ENCODE data around the gene MYO3B. TPM values are rescaled to one million over a fixed set of nuclear protein-coding genes. Genes with fewer than 3 reads are reported as not detected.

MYO3B gene
- polyA plus RNA-seq, 2 of the 4 experiments (the other 2 are of a cell fraction): 0.01 TPM; not detected in 1

DNA sequence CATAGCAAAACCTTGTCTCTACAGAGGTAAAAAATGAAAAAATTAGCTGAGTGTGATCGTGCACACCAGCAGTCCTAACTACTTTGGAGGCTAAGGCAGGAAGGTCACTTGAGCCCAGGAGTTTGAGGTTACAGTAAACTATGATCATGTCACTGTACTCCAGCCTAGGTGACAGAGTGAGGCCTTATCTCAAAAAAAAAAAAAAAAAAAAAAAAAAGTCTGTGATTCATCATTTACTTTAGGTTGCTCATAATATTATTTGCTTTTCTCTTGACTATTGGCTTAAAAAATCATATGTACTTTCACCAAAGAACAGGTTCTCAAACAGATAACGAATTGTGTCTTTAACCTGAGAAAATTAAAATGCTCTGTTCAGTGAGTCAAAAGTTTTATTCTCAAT lies 129.1 kb downstream of the MYO3B start:
- Histone ChIP-seq H3K4me1 (no peaks in the 10 kb centered on the region; the same call in 2 of the 3 replicates), H3K27ac (no peak overlapping the region), H3K4me3 (no peak overlapping the region), H3K9me3 (no peaks in the 10 kb centered on the region), H3K4me2 (no peak overlapping the region)
- no peak for DNase-seq (ENCODE audit: low read depth in 1 of 2, low spot score in 1 of 2)
- ChIA-PET POLR2A (no interaction called here), CTCF (no interaction called here)
- no peak for ATAC-seq
- WGBS (ENCODE audit: missing lambda C conversion rate): 7% methylated on average over 2 of the region's 2 CpGs
- TF ChIP-seq HEYL (CRISPR knock-in tag; IDR thresholded peaks at IDR 0.05) (no peak), EHMT2 (IDR thresholded peaks at IDR 0.05; ENCODE audit: low read depth) (no peak), JUN (IDR thresholded peaks at IDR 0.05) (no peak), ZFP36 (IDR thresholded peaks at IDR 0.05; ENCODE audit: borderline replicate concordance, partially characterized antibody) (no peak), KDM1A (IDR thresholded peaks at IDR 0.05; ENCODE audit: low read depth) (no peak), ZNF302 (CRISPR knock-in tag; IDR thresholded peaks at IDR 0.05) (no peak), NFE2L2 (conservative IDR thresholded peaks at IDR 0.05; ENCODE audit: low read length) (no peak), TP53 (CRISPR knock-in tag; IDR thresholded peaks at IDR 0.05) (no peak), MYC (IDR thresholded peaks at IDR 0.05; ENCODE audit: borderline replicate concordance, low read length) (no peak), SREBF2 (IDR thresholded peaks at IDR 0.05) (no peak), MAZ (IDR thresholded peaks at IDR 0.05; ENCODE audit: borderline replicate concordance, low read depth, low read length) (no peak), MAX (IDR thresholded peaks at IDR 0.05) (no peak), MAFK (IDR thresholded peaks at IDR 0.05; ENCODE audit: partially characterized antibody) (no peak), ZSCAN20 (CRISPR knock-in tag; IDR thresholded peaks at IDR 0.05) (no peak), ESRRA (IDR thresholded peaks at IDR 0.05; ENCODE audit: borderline replicate concordance, low read length) (no peak), CBX8 (IDR thresholded peaks at IDR 0.05) (no peak), RNF2 (IDR thresholded peaks at IDR 0.05; ENCODE audit: borderline replicate concordance, low read depth) (no peak)
- TF ChIP-seq, protein P1, sequence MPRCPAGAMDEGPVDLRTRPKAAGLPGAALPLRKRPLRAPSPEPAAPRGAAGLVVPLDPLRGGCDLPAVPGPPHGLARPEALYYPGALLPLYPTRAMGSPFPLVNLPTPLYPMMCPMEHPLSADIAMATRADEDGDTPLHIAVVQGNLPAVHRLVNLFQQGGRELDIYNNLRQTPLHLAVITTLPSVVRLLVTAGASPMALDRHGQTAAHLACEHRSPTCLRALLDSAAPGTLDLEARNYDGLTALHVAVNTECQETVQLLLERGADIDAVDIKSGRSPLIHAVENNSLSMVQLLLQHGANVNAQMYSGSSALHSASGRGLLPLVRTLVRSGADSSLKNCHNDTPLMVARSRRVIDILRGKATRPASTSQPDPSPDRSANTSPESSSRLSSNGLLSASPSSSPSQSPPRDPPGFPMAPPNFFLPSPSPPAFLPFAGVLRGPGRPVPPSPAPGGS (IDR thresholded peaks at IDR 0.05): no peak
- TF ChIP-seq, protein P2, sequence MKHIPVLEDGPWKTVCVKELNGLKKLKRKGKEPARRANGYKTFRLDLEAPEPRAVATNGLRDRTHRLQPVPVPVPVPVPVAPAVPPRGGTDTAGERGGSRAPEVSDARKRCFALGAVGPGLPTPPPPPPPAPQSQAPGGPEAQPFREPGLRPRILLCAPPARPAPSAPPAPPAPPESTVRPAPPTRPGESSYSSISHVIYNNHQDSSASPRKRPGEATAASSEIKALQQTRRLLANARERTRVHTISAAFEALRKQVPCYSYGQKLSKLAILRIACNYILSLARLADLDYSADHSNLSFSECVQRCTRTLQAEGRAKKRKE (CRISPR knock-in tag; IDR thresholded peaks at IDR 0.05; ENCODE audit: low read depth): no peak
- FAIRE-seq: no peak

DNA sequence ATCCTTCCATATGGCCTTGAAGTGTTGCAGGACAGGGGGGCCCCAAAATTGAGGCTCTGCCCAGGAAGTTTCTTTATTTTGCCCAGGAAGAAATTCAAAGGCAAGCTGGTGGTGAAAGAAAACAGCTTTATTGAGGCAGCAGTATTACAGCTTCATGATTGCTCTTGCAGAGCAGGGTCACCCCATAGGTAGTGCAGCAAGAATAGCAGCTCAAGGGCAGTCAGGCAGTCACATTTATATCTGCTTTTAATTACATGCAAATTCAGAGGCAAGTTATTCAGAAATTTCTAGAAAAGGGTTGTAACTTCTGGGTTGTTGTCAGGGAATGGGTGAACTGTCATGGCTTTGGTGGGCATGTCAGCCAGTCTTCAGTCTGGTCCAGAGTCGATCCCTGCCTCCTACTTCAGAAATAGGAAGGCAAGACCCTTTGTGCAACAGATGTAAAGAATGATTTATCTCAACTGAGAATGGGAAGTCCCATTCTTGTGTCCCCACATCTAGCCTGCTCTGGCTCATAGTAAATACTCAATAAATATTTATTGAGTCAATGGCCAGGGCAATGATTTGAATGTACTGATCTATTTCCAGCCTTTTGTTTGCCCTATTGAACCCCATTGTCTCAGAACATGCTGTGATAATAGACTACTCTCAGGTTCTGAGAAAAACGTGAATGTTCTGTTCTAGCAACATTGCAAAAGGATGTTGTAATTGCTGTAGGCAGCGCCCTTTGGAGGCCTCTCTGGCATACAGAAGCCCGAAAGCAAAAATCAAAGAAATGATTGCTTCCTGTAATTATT lies 129.8 kb downstream of the MYO3B start:
- WGBS (ENCODE audit: missing lambda C conversion rate): 29% methylated on average over 4 of the region's 4 CpGs
- no peak overlapping the region; a peak in 1 of 6 replicates for H3K27ac ChIP-seq
- no peak for FAIRE-seq
- no peak for ATAC-seq
- no peak for DNase-seq (ENCODE audit: low read depth in 1 of 2, low spot score in 1 of 2)
- H3K9me3 ChIP-seq: no peaks in the 10 kb centered on the region
- H3K4me1 ChIP-seq: no peaks in the 10 kb centered on the region; the same call in 2 of the 3 replicates
- no peak overlapping the region for H3K4me2 ChIP-seq
- no peak for TF ChIP-seq TFCP2L1 (CRISPR knock-in tag; IDR thresholded peaks at IDR 0.05)
- no peak for TF ChIP-seq SMC3 (IDR thresholded peaks at IDR 0.05)
- no peak for TF ChIP-seq BHLHE40 (IDR thresholded peaks at IDR 0.05; ENCODE audit: low read depth, low read length)
- no peak for TF ChIP-seq HOXB5 (CRISPR knock-in tag; IDR thresholded peaks at IDR 0.05)
- TF ChIP-seq ZNF302 (CRISPR knock-in tag; IDR thresholded peaks at IDR 0.05): no peak
- no peak for TF ChIP-seq NPAS2 (CRISPR knock-in tag; IDR thresholded peaks at IDR 0.05; ENCODE audit: borderline replicate concordance)
- no peak for TF ChIP-seq FOXS1 (CRISPR knock-in tag; IDR thresholded peaks at IDR 0.05)
- no peak for TF ChIP-seq HOXA7 (CRISPR knock-in tag; IDR thresholded peaks at IDR 0.05)
- TF ChIP-seq HOXB13 (CRISPR knock-in tag; IDR thresholded peaks at IDR 0.05; ENCODE audit: low read depth): no peak
- TF ChIP-seq, protein P3, sequence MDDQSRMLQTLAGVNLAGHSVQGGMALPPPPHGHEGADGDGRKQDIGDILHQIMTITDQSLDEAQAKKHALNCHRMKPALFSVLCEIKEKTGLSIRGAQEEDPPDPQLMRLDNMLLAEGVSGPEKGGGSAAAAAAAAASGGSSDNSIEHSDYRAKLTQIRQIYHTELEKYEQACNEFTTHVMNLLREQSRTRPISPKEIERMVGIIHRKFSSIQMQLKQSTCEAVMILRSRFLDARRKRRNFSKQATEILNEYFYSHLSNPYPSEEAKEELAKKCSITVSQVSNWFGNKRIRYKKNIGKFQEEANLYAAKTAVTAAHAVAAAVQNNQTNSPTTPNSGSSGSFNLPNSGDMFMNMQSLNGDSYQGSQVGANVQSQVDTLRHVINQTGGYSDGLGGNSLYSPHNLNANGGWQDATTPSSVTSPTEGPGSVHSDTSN (IDR thresholded peaks at IDR 0.05): no peak
- TF ChIP-seq KDM1A (IDR thresholded peaks at IDR 0.05; ENCODE audit: low read depth): no peak
- TF ChIP-seq RFX5 (IDR thresholded peaks at IDR 0.05): no peak
- TF ChIP-seq RAD21 (conservative IDR thresholded peaks at IDR 0.05 in 1 of 2, IDR thresholded peaks at IDR 0.05 in 1 of 2): no peak
- no peak for TF ChIP-seq ZC3H11A (IDR thresholded peaks at IDR 0.05)
- no peak for TF ChIP-seq CEBPB (IDR thresholded peaks at IDR 0.05)
- CTCF ChIA-PET: no interaction called here
- no peak overlapping the region for H3K4me3 ChIP-seq
- POLR2A ChIA-PET: no interaction called here
